Suppressor macrophage treated with lipopolysaccharide for 1 hour (primary cell): ENCODE data around the gene SIPA1L2.
A peak's percentile ranks its signal among the peaks of the same experiment; 100 is the strongest.

Experiments used
- DNase-seq, 3 donors: peaks; one replicate each; pipeline ENCODE4 v3.0.0-alpha.2; 2020 to 2022

SIPA1L2 gene, protein sequence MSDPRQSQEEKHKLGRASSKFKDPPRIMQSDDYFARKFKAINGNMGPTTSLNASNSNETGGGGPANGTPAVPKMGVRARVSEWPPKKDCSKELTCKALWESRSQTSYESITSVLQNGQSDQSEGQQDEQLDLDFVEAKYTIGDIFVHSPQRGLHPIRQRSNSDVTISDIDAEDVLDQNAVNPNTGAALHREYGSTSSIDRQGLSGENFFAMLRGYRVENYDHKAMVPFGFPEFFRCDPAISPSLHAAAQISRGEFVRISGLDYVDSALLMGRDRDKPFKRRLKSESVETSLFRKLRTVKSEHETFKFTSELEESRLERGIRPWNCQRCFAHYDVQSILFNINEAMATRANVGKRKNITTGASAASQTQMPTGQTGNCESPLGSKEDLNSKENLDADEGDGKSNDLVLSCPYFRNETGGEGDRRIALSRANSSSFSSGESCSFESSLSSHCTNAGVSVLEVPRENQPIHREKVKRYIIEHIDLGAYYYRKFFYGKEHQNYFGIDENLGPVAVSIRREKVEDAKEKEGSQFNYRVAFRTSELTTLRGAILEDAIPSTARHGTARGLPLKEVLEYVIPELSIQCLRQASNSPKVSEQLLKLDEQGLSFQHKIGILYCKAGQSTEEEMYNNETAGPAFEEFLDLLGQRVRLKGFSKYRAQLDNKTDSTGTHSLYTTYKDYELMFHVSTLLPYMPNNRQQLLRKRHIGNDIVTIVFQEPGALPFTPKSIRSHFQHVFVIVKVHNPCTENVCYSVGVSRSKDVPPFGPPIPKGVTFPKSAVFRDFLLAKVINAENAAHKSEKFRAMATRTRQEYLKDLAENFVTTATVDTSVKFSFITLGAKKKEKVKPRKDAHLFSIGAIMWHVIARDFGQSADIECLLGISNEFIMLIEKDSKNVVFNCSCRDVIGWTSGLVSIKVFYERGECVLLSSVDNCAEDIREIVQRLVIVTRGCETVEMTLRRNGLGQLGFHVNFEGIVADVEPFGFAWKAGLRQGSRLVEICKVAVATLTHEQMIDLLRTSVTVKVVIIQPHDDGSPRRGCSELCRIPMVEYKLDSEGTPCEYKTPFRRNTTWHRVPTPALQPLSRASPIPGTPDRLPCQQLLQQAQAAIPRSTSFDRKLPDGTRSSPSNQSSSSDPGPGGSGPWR (N-terminal part only)

DNA sequence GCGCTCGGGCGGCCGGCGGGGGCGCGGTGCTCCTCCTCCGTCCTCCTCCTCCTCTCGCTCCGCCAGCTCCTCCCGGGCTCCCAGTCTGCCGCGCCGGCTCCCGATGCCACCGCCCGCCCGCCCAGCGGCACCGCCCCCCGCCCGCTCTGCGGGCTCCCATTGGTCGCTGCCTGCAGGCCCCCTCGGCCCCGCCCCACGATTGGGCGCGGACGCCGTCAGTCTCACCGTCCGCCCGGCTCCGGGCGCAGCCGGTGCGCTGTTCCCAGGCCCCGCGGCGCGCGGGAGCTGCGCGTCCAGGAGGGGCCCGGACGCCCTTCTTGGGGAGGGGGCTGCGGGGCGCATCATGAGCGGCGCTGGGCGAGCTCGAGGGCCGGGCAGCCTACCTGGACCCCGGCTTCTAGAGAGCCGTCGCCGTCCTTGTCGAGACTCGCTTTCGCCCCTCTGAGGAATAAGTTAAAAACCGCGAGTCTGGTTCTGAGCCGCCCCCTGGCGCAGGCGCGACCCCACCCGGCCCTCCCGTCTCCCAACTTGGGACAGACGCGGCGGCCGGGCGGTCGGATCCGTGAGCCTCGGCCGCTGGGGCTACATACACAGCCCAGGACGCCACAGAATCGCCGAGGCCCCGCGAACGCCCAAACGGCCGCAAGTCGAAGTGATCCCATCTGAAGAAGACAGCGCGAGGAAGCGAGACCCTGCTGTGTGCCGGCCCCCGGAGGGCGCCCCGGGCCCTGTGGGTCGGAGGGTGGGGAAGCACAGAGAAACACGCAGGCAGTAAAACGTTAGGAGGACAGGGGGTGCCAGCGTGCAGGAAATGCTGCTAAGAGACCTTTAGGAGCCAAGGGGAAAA lies at the start of gene SIPA1L2:
Gene SIPA1L2, minus strand, starts transcription at position 87 of the 847 bp plus-strand sequence. CDS start 114,794 bp downstream, outside the sequence.
- peak; percentile 94 to 99 (median 97) for DNase-seq

GRCh38 chr1:232678185-232678886 lies 48.4 kb upstream of the SIPA1L2 start:
- no peak for DNase-seq

DNA sequence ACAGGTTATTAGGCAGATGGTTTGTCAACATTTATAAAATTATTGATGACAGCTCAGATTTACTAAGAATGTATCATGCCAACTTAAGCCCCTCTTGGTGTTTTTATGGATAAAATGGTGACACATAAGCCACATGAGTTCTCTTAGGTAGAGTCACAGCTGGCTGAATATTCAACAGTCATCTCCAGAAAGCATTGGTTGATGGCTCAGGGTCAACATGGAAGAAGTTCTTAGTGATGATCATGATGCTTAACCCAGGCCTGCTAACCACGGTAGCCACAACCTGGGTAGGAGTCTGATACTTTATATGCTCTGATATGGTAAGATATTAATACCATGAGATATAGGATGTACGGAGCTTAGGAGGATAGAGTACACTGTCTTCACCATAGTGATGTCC lies 46.4 kb upstream of the SIPA1L2 start:
- no peak for DNase-seq

DNA sequence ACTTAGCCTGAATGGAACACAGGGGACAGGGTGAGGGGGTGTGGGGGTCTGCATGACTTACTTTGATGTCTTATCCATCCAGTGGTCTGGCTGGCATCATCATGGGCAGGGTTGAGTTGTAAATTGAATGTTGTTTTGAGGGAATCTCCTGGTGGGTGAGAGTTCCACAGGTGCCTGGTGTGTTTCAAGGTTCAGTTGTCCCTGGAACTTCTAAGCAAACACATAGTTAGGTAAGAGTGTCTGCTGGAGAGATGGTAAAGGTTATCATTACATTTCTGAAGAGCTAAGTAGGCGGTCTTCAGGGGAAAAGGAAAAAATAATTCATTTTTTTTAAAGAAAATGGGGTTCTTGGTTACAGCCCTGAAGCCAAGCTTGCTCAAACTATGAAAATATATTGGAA lies 46.0 kb upstream of the SIPA1L2 start:
- no peak for DNase-seq

DNA sequence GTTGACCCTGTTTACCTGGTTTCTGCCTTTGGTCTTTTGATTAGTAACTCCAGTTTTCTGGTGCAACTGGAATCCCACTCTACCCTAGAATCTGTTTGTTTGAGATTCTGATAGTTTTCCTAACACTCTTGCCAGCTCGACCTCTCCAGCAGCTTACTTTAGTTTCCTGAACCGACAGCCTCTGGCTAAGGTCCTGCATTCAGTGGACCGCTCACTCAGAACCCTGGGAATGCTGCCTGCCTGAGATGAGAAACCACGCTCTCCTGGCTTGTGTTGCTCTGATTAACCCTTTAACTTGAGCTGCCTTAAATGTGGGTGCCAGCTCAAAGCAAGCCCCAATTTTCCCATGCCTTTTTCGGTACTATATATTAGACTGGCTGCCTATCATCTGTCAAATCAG lies 45.3 kb upstream of the SIPA1L2 start:
- DNase-seq, result no peak

GRCh38 chr1:232673256-232673655 lies 43.3 kb upstream of the SIPA1L2 start:
- DNase-seq, result no peak

- DNase-seq, result no peak
Measured at GRCh38 chr1:232669981-232670747, 40.2 kb upstream of the SIPA1L2 start.

GRCh38 chr1:232667778-232668165 lies 37.8 kb upstream of the SIPA1L2 start:
- DNase-seq, result peak in 1 of 3 donors; percentile 11

DNA sequence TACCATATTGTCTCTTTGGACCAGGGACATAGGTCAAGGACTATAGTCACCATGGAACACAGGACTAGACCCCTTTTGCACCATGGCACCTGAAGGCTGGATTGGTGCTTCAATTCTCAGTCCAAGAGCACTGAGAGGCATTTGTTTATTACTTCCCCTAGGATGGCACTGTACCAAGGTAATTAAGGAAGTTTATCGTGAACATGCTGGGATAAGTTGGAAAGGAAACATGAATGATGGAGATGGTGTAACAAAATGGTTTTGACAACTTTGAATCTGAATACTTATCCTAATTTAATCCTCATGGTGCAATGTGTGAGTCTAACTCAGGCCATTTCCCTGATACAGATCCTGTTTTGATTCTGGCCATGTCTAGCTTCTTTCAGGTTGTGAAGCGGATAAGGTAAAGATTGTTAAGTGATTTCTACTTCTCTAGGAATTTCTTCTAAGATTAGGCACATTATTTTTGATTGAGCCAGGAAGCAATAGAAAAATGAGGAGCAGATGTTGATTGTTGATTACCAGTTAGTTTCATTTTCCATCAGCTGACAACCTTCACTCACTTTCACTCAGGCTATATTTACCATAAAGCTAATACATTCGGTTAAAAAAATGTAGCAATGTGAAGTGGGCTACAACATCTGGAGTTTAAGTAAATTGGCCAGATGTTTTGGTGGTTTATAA lies 37.3 kb upstream of the SIPA1L2 start:
- no peak for DNase-seq

- peak in 1 of 3 donors; percentile 10 for DNase-seq
Measured at GRCh38 chr1:232664844-232665777, 35.2 kb upstream of the SIPA1L2 start.

DNA sequence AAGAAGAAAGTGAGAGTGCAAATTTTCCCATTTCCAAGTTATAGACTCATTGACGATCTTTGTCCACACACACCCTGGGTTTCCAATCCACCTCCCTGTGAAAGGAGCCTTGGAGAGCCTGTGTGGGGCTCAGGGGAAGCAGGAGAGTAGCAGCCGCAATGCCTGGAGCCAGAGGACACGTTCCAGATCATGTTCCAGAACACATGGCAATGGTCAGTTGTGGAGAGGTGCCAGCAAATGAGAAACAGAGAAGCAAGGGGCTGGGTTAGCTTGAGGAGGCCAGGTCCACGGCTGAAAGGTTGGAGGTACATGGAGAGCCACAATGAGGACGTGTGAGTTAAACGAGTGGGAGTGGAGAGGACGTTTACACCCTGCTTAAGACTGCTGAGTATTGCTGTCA lies 33.0 kb upstream of the SIPA1L2 start:
- DNase-seq, result no peak

GRCh38 chr1:232658386-232658785 lies 28.5 kb upstream of the SIPA1L2 start:
- DNase-seq, result no peak

DNA sequence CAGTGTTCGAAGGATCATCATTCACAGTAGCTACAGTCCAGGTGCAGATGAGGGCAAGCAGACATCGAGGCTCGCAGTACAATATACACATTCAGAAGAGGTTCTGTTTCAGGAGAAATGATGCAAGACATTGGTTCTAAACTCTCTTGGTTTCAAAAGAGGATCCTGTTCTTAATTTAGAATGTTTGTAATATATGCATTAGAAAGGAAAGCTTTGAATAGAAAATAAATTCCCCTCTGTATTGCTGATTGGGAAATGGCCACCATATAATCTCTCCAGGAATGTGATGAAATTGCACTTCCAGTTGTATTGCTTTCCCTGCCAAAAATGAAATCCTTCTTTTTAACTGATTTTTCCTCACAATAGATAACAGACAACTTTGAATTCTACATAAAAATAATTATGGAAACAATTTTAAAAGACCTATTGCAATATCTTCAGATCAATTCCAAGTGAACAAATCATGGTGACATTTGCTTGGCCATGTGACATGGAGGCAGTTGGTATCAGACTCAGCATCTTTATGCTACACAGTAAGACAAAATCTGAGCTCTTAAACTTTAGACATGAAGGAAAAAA lies 27.6 kb upstream of the SIPA1L2 start:
- DNase-seq, result peak; percentile 43 to 76 (median 69)

DNA sequence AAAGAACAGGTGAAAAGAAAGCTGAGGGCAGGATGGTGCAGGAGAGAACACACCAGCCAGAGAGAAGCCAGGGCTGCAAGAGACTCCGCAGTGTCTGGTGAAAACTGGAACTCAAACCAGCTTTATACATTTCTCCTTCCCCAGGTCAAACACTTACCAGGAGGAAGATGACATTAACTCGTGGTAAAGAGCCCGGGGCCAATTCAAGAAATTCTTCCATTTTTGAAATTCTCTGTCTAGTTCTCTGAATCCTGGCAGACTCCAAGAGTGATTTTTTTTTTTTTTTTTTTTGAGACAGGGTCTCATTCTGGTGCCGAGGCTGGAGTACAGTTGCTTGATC lies 25.8 kb upstream of the SIPA1L2 start:
- DNase-seq, result no peak

- DNase-seq, result peak in 2 of 3 donors; percentile 10 to 47
Measured at GRCh38 chr1:232655028-232655745, 25.3 kb upstream of the SIPA1L2 start.

DNA sequence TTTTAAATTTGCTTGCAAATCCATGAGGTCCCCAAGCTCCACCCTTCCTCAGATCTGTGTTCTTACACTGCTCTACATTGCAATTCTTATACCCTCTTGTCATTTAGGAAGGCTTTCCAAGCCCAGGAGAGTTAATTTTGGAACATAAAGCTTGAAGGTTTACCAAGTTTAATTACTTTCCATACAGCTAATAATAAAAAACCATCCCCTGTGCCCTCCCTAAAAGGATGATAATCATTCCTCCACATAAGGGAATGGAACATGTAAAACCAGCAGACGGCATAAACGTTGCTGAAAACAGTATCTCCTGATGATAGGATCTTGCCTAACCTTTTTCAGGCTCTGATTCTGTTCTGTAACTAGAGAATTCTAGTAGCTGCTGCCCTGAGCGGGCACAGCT lies 23.9 kb upstream of the SIPA1L2 start:
- DNase-seq, result no peak

- no peak for DNase-seq
Measured at GRCh38 chr1:232650845-232651244, 20.9 kb upstream of the SIPA1L2 start.

GRCh38 chr1:232650418-232650817 lies 20.5 kb upstream of the SIPA1L2 start:
- no peak for DNase-seq
